NCI-H345 (cell line): Measurements from ENCODE around the gene CHMP6.
"Not testable (repeated sequence)": the region's sequence is repeated elsewhere in the genome, so short reads cannot be mapped to it uniquely, and the experiment has no call there.

Experiments
- DNase-seq: peaks from one replicate; lab custom pipeline; 2025; lab: John Stamatoyannopoulos, UW

CHMP6 gene

GRCh38 chr17:81011951-81012350 is 20.3 kb downstream of the CHMP6 start:
- no peak for DNase-seq

- peak; percentile 35 for DNase-seq
Measured at GRCh38 chr17:81012574-81013447, 21.2 kb downstream of the CHMP6 start.

- no peak for DNase-seq
Measured at GRCh38 chr17:81013642-81014041, 22.0 kb downstream of the CHMP6 start.

GRCh38 chr17:81015136-81015535 is 23.5 kb downstream of the CHMP6 start:
- no peak for DNase-seq

- DNase-seq = no peak
Measured at GRCh38 chr17:81016575-81016974, 24.9 kb downstream of the CHMP6 start.

- not testable (repeated sequence) for DNase-seq
Measured at GRCh38 chr17:81017330-81017729, 25.7 kb downstream of the CHMP6 start.

- DNase-seq = no peak
Measured at GRCh38 chr17:81018044-81018802, 26.6 kb downstream of the CHMP6 start.

GRCh38 chr17:81019563-81020442 is 28.2 kb downstream of the CHMP6 start:
- DNase-seq = no peak

GRCh38 chr17:81020443-81020766 is 28.8 kb downstream of the CHMP6 start:
- DNase-seq = no peak

GRCh38 chr17:81020767-81021497 is 29.3 kb downstream of the CHMP6 start:
- no peak for DNase-seq

- DNase-seq = no peak
Measured at GRCh38 chr17:81021531-81022343, 30.1 kb downstream of the CHMP6 start.

GRCh38 chr17:81022344-81022676 is 30.7 kb downstream of the CHMP6 start:
- no peak for DNase-seq

GRCh38 chr17:81025065-81025740 is 33.6 kb downstream of the CHMP6 start:
- no peak for DNase-seq

- no peak for DNase-seq
Measured at GRCh38 chr17:81025741-81026129, 34.1 kb downstream of the CHMP6 start.

GRCh38 chr17:81026266-81027036 is 34.8 kb downstream of the CHMP6 start:
- no peak for DNase-seq

GRCh38 chr17:81027038-81027437 is 35.4 kb downstream of the CHMP6 start:
- DNase-seq = no peak

- no peak for DNase-seq
Measured at GRCh38 chr17:81027591-81028505, 36.2 kb downstream of the CHMP6 start.

- no peak for DNase-seq
Measured at GRCh38 chr17:81028506-81028858, 36.8 kb downstream of the CHMP6 start.

- no peak for DNase-seq
Measured at GRCh38 chr17:81029859-81030258, 38.2 kb downstream of the CHMP6 start.
